ENCODE data around the gene REEP1. TPM values are rescaled to one million over a fixed set of nuclear protein-coding genes. Genes with fewer than 3 reads are reported as not detected.
"Not testable (repeated sequence)": the region's sequence is repeated elsewhere in the genome, so short reads cannot be mapped to it uniquely, and the experiment has no call there.

Gene REEP1
- polyA plus RNA-seq, 1 donor, result 76.7 TPM

DNA sequence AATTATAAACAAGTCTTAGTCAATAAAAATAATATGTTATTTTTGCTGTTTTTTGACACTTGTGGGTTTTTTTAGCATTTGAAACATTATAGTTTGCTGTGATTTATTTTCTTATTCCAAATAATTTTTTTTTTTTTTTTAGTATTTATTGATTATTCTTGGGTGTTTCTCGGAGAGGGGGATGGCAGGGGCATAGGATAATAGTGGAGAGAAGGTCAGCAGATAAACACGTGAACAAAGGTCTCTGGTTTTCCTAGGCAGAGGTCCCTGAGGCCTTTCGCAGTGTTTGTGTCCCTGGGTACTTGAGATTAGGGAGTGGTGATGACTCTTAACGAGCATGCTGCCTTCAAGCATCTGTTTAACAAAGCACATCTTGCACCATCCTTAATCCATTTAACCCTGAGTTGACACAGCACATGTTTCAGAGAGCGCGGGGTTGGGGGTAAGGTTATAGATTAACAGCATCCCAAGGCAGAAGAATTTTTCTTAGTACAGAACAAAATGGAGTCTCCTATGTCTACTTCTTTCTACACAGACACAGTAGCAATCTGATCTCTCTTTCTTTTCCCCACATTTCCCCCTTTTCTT lies 8.5 kb upstream of the REEP1 start:
- DNase-seq (ENCODE audit: low read depth), result not testable (repeated sequence)

DNA sequence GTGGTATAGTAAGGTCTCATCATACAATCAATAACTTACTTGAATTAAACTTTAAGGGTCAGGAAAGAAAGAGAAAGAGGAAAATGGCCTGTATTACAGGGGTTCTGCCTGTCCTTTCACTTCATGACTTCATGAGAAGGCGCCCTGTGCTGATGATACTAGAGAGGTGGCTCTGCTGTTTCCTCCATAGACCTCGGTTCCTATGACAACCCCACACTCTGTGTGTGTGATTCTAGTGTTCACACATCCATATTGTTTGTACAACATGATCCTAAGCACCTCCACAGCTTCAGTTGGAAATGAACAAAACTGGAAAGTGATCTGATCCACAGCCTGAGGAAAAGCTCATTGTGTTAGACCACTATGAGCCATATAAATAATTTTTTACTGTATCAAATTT lies 7.0 kb upstream of the REEP1 start:
- no peak for DNase-seq (ENCODE audit: low read depth)

DNA sequence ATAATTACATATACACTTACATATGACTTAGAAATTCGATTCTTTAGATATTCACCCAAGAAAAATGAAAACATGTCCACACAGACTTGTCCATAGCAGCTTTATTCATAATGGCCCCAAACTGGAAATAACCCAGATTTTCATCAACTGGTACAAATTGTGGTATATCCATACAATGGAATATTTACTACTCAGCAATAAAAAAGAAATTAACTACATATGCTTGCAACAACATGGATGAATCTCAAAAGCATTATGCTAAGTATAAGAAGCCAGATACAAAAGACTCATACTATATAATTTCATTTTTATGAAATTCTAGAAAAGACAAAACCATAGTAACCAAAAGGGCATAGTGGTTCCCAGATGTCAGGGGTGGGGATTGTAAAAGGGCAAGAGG lies 5.1 kb upstream of the REEP1 start:
- no peak for DNase-seq (ENCODE audit: low read depth)

DNA sequence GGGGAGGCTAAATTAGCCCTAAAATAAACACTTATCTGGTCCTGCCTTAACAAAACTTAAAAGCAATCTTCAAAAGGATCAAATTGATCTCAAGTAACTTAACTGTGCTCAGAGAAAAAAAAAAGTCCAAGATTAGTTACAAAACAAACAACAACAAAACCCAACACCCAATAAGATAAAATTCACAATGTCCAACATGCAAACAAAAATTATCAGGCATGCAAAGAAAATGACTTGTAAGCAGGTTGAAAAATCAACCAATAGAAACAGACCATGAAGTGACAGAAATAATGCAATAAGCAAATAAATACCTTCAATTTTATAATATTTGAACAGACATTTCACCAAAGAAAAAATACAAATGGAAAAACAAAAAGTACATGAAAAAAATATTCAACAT lies 4.0 kb upstream of the REEP1 start:
- no peak for DNase-seq (ENCODE audit: low read depth)

DNA sequence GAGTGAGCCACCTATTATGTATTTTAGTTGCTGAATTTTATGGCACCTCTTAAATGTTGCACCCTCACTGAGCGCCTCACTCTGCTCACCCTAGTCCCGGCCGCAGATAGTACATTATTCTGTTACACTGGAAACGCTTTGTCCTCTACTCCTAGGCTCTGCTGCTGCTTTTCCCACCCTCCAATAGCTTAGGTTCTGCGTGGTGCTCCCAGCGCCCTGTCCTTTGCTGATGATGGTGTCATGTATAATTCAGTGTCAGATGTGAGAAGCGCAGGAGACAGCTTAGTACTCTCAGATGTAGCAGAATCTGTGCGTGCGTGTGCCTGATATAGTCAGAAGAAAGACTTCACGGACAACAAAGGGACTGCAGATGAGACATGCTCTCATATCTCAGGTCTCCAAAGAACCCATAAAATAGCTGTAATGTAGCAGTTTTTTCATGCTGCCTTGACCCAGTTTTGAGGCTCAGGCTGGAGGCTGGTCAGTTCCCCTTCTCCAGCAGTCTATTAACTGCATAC lies 1.4 kb upstream of the REEP1 start:
- DNase-seq (ENCODE audit: low read depth), result no peak

DNA sequence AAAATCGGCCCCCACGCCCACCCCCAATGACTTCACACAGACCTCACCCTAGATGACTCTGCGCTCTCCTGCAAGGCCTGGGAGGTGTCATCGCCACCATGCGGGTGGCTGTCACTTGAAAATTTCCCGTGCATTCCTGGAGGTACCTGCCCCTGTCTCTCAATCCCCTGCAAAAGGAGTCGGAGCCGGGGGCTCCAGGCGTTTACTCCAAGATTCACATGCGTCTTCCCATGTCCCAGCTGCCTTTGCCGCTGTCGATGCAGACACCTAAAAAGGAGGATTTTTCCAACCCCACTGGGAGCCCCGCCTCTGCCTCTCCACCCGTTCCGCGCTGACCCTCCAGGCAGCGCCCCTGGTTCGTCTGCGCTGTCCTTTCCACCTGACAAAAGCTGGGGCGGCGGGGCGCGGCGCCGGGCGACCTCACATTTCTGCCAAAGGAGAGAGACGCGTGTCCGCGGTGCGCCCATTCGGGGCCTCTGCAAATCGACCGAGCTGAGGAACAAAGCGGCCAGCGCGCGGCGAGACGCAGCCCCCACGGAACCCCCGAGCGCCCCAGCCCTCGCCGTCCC lies 667 bp downstream of the REEP1 start:
- DNase-seq (ENCODE audit: low read depth), result no peak

DNA sequence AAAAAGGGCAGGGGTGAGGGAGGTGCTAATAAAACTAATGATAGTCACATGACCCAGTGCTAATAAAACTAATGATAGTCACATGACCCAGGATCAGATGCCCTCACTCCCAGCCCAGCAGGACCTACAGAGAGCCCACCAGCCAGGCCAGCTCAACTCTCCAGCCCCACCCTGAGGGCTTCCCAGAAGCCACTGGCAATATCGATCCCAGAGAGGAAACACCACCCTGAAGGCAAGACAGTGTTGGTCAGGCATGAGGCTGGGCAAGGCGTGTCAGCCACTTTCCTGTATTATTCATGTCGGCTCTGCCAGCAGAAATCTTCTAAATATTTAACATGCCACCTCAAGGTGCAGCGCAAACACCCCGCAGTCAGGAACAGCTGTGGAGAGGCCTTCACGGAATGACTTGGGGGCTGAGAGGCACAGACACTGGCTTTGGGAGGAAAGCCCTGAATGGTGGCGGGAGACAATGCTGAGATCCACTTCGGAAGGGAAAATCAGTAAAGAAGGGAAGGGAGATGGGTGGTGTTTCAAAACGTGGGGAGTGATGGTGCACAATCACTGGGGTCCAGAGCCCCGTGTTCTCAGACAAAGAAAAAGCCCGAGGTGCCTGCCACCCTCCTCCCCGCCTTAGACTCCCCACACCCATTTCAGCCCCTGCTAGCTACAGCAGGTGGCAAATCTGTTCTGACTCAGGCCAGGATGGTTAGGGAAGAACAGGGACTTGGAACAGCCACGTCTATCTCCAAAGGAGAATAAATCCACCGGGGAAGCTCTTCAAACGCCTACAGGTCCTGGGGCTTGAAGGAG lies 1.4 kb downstream of the REEP1 start:
- no peak for DNase-seq (ENCODE audit: low read depth)

DNA sequence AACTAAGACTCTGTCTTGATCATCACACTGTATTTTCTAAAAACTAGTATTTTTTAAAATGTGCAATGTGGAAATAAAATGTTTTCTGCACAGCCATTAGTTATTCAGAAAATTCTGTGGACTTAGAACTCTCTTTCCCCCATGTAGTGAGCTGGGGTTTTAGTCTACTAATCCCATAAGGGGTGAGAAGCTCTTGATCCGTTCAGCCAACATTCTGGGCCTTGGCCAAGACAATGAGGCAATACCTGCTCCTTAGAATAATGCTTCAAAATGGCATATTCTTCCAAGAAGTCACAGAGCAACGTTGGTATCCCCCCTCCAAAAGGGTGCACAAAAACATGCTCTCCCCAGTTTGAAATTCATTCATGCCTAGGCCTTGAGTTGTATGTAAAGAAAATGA lies 4.0 kb downstream of the REEP1 start:
- DNase-seq (ENCODE audit: low read depth), result no peak

DNA sequence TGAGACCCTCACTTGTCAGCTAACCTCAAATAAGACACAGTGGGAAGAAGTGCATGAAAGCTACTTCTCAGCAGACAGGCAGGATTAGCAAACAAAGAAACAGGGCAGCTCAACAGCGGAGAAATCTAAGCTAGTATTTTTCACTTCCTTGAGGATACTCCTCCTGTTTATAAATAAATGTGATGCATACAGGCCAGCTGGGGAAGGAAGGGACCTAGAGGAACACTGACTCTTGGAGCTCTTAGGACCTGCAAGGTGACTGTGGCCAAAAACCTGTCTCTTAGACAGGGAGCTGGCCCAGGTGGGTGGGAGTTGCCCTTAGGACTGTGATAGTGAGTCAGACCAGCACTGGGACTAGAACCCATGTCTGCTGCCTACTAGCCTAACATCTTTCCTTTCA lies 4.8 kb downstream of the REEP1 start:
- DNase-seq (ENCODE audit: low read depth), result no peak

DNA sequence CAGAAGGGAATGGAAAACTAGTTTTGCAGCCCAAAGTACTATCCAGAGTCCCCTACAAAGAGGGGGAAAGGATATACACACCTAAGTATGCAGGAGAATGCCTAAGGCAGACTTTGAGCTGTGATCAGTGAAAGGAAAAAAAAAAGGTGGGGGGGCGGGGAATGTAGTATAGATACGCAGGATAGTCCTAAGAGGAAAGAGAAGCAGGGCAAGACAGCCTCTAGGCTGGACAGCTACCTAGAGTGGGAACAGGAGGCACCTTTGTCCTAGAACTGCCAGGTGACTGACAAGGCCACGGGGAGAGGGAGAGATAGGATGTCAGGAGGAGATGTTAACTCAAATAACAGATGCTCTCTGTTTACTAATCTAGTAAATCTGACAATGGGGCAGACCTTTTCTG lies 6.0 kb downstream of the REEP1 start:
- DNase-seq (ENCODE audit: low read depth), result no peak

DNA sequence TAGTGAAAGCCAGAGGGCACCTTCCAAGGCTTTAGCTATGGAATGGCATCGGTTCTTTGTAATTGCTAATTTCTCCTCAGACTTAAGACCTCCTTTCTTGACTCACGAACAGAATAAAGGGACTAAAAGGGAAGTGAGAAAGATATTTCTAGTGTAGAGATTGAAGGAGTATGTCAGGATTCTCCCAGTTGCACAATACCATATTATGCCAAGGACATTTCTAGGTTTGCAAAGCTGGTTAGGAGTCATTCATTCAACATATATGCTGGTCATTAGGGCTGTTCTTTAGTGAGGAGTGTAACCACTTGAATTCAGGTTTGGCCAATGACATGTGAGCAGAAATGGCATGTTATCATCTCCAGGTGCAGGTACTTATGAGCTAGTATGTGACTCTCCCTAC lies 7.4 kb downstream of the REEP1 start:
- DNase-seq (ENCODE audit: low read depth), result no peak

DNA sequence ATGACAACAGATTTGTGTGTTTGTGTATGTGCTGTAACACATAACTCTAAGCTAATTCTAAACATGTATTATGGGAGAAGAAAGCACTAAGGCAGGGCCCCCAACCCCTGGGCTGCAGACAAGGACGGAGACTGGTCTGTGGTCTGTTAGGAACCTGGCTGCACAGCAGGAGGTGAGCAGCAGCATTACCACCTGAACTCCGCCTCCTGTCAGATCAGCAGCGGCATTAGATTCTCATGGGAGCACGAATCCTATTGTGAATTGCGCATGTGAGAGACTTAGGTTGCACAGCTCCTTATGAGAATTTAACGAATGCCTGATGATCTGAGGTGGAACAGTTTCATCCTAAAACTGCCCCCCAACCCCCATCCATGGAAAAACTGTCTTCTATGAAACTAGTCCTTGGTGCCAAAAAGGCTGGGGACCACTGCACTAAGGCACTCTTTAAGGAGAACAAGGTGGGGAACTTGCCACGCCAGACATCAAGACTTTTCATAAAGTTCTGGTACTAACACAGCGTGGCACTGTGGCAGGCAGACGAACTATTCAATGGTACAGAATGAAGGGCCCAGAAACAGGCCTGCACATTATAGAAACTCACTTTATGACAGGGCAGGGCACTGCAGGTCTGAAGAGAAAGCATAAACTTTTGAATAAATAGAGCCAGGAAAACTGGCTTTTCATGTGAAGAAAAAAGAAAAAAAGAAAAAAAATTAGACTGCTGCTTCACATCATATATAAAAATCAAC lies 14.0 kb downstream of the REEP1 start:
- DNase-seq (ENCODE audit: low read depth), result no peak

DNA sequence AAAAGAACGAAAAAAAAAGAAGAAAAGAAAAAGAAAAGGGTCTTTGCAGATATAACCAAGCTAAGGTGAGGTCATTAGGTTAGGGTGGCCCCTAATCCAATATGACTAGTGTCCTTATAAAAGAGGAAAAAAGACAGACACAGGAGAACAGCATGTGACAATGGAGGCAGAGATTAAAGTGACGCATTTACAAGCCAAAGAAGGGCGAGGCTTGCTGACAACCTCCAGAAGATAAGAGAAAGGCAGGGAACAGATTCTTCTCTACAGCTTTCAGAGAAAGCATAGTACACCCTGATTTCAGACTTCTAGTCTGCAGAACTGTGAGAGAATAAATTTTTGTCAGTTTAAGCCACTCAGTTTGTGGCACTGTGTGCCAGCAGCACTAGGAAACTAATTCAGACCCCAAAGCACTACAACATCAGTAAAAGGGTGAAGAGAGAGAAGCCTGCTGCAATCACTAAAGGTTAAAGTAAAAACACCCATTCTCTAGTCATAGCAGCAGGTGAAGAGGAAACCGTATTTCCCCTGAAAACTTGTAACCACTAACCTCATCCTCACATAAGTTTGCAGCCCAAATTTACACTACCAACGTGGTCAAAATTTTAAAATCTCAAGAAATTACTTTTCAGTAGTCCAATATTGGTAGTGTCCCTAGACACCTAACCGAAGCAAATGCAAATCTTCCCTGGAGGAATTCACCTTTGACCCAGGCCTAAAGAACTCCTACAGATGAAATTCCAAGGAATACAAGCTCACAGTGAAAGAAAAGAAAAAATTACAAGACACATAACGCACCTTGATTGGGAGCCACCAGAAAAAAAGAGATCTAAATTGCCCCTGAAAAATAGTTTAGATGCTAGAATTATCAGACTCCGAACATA lies 17.5 kb downstream of the REEP1 start:
- no peak for DNase-seq (ENCODE audit: low read depth)

DNA sequence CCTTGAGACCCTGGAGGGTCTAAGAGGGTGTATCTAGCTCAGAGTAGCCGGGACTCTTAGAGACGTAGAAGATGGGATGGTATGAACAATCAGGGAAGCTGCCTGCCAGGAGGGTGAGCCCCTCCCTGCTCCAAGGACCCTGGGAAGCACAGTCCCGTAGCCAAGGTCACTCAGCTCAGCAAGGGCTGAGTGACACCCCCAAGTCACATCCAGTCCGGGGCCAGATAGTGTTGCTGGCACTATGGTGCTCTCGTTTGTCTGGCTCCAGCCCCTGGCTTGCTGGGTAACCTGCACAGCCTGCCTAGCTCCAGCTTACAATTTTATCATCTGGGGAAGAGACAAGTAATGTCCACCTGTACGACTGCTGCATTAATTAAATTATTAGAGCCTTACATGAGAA lies 22.3 kb downstream of the REEP1 start:
- DNase-seq (ENCODE audit: low read depth), result no peak

DNA sequence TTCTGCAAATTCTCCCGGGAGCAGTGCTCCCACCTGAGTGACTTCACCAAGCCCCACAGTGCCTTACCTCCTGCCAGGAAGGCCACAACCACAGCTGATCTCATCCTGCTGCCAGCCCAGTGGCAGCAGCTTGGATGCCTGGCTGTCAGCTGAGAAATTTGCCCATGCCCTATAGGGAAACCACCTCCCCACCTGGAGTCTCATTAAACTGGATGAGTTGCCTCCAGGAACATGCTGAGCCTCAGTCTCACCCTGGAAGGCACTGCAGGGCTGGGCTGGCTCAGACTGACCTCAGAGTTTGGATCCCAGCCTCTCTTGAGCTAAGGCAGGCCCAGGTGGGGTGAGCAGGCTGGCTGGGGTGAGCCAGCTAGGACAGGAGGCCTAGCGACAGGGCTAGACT lies 23.3 kb downstream of the REEP1 start:
- DNase-seq (ENCODE audit: low read depth), result no peak

DNA sequence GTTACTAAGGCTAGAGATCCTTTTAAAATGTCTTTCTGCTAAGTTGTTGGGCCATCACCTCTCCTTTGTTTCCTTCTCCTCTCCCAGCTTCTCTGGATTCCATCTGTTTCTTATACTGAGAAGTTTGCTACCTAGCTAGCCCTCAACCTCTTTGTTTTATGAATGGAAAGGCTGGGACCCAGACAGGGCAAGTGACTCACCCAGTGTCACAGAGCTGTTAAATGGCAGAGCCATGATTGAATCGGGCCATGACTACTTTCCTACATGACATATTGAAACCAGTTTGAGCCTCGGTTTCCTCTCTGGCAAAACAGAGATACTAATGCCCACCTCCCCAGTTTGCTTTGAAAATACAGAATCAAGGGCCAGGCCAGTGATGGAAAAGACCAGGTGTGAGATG lies 24.1 kb downstream of the REEP1 start:
- DNase-seq (ENCODE audit: low read depth), result no peak

DNA sequence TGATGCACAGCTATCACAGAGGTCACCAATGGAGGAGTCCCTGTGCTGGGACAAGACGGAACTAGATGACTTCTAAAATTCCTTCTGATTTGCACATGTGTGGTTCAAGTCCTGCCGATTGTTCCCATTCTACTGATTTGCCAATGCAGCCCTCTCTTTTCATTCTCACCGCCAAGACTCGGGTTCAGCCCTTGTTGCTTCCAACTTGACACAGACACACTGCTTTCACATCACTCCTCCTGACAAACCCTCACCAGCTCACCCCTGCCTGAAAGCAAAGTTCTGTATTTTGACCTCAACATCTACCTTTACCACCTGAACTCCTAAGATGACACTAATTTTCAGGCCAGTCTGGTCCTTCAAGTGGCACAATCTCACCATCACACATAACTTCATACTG lies 25.5 kb downstream of the REEP1 start:
- DNase-seq (ENCODE audit: low read depth), result no peak

DNA sequence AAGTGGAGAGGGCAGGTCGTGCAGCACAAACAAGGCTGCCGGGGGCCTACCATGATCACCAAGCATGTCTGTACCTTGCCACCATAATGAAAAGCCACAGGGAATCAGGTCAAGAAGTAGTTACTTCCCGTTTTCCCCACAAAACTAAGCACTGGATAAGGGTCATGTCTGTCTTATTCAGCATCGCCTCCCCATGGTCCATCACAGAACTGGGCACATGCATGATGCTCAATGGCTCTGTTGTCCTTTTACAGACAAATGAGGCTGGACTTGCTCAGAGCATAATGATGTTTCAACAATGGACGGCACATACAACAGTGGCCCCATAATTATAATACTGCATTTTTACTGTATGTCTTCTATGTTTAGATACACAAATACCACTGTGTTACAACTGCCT lies 27.5 kb downstream of the REEP1 start:
- DNase-seq (ENCODE audit: low read depth), result no peak

DNA sequence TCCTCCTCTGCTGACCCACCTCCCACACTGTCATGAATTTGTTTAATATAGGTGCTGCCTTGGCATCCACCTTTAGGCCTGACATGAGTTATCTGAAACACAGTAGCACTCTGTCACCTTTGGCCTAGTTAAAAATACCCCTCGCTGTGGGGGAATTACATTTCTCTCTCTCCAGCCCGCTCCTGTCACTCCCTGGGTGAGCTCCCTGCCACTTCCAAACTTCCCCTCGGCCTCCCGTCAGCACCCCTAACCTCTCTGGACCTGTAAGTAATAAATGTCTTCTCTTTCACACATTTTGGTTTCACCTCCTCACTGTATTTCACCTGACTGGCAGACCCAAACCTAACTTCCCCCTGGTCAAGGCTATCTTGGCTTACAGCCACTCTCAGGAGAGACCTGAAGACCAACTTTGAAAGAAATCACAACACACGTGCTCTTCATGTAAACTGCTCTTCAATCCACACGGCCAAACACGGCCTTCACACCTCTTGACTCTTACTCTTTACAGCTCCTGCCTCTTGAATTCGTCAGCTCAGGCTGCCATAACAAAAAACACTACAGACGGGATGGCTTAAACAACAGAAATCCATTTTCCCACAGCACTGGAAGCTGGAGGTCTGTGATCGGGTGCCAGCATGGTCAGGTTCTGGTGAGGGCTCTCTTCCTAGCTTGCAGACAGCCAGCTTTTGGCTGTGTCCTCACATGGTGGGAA lies 28.3 kb downstream of the REEP1 start:
- no peak for DNase-seq (ENCODE audit: low read depth)

DNA sequence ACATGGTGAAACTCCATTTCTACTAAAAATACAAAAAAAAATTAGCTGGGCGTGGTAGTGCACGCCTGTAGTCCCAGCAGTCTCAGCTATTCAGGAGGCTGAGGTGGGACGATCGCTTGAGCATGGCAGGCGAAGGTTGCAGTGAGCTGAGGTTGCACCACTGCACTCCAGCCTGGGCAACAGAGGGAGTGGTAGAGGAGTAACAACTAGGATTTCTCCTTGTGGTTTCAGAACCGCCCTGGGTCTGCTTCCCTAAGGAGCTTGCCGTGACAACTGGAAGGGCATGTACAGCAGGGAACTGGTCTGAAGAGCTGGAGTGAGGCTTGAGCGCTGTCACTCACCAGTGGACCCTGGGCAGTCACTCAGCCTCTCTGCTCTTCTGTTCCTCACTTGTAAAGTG lies 29.1 kb downstream of the REEP1 start:
- DNase-seq (ENCODE audit: low read depth), result no peak

DNA sequence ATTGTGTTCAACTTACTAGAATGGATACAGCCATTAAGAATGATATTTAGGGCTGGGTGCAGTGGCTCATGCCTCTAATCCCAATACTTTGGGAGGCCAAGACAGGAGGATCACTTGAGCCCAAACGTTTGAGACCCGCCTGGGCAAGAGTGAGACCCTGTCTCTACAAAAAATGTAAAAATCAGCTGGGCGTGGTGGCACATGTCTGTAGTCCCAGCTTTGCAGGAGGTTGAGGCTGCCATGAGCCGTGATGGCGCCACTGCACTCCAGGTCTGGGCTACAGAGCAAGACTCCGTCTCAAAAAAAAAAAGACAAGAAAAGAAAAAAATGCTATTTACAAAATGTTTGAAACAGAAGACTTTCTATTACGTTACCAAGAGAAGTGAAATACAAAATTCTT lies 30.0 kb downstream of the REEP1 start:
- DNase-seq (ENCODE audit: low read depth), result no peak
